Natural killer cell (primary cell): ENCODE results near the gene NAIP. TPM values are rescaled to one million over a fixed set of nuclear protein-coding genes. Genes with fewer than 3 reads are reported as not detected.
A peak's percentile ranks its signal among the peaks of the same experiment; 100 is the strongest.
"Not testable (repeated sequence)": the region's sequence is repeated elsewhere in the genome, so short reads cannot be mapped to it uniquely, and the experiment has no call there.

Source experiments
- ATAC-seq, 3 donors: fragments of 150-1000 bp in 2 of 3; fragments of 200-7000 bp in 1 of 3; cut with Tn5 transposase; 1 replicate in 1 of 3; 2 replicates in 2 of 3; pipeline ENCODE4 v1.10.0; 2021; ENCODE audit warnings: mild to moderate bottlenecking in 2 of 3, moderate library complexity in 2 of 3
- DNase-seq, 2 donors: peaks; one replicate each; pipeline versions ENCODE4 v3.0.0 to v3.0.0-alpha.2; 2013 to 2021; ENCODE audit warnings: mixed read lengths in 1 of 2
- H3K27ac ChIP-seq: one replicate; pipeline ENCODE4 v1.5.1; 2013; ENCODE audit warnings: mild to moderate bottlenecking, low read length
- H3K27me3 ChIP-seq: one replicate; pipeline ENCODE4 v1.6.1; 2013; ENCODE audit warnings: low read length; ENCODE audit not compliant: control insufficient read depth, insufficient read depth
- H3K36me3 ChIP-seq: one replicate; pipeline ENCODE4 v1.6.1; 2013; ENCODE audit warnings: low read length; ENCODE audit not compliant: control insufficient read depth, insufficient read depth
- H3K4me1 ChIP-seq: one replicate; pipeline ENCODE4 v1.6.1; 2013; ENCODE audit warnings: low read length; ENCODE audit not compliant: control insufficient read depth, insufficient read depth
- H3K4me3 ChIP-seq: one replicate; pipeline ENCODE4 v1.5.1; 2013; ENCODE audit warnings: low read length
- H3K9me3 ChIP-seq: one replicate; pipeline ENCODE4 v1.6.1; 2013; ENCODE audit warnings: low read length; ENCODE audit not compliant: control insufficient read depth, insufficient read depth
- H3K27ac Mint-ChIP-seq, 2 donors: one replicate each; pipeline ENCODE4 v1.8.0; 2022; ENCODE audit warnings: mild to moderate bottlenecking in 2 of 2, mixed read lengths in 2 of 2, moderate library complexity in 1 of 2
- H3K27me3 Mint-ChIP-seq, 2 donors: one replicate each; pipeline ENCODE4 v1.8.0; 2022; ENCODE audit warnings: low read depth in 2 of 2, mixed read lengths in 2 of 2
- H3K36me3 Mint-ChIP-seq: one replicate; pipeline ENCODE4 v1.8.0; 2022; ENCODE audit warnings: mixed read lengths
- H3K4me1 Mint-ChIP-seq, 2 donors: one replicate each; pipeline ENCODE4 v1.8.0; 2022; ENCODE audit warnings: mixed read lengths in 2 of 2
- H3K4me3 Mint-ChIP-seq: one replicate; pipeline ENCODE4 v1.8.0; 2022; ENCODE audit warnings: mild to moderate bottlenecking, moderate library complexity, mixed read lengths
- H3K9me3 Mint-ChIP-seq, 2 donors: one replicate each; pipeline ENCODE4 v1.8.0; 2022; ENCODE audit warnings: mixed read lengths in 2 of 2
- WGBS: methylation state at CpG from one replicate; pipeline ENCODE4 v1.1.7; 2013; ENCODE audit warnings: missing lambda C conversion rate; ENCODE audit not compliant: insufficient coverage; 5-methylcytosine and 5-hydroxymethylcytosine counted together
- intact Hi-C: fragments of 100-400 bp; cut with micrococcal nuclease; formaldehyde crosslinking; loops from one replicate; pipeline ENCODE4 v1.14.2; 2022
- total RNA-seq, 4 donors: library from RNA; stranded (reverse); fragments of 120-200 nt in 1 of 4; gene quantifications; one replicate each; pipeline versions ENCODE4 v1.2.3 to v1.2.4, GENCODE V29; 2013 to 2022

NAIP gene
- total RNA-seq, 3 donors from 2014 or later (not counting 1 experiment from before 2014, with no cell fraction given) = 33.5 to 38.8 (median 35.4) TPM

DNA sequence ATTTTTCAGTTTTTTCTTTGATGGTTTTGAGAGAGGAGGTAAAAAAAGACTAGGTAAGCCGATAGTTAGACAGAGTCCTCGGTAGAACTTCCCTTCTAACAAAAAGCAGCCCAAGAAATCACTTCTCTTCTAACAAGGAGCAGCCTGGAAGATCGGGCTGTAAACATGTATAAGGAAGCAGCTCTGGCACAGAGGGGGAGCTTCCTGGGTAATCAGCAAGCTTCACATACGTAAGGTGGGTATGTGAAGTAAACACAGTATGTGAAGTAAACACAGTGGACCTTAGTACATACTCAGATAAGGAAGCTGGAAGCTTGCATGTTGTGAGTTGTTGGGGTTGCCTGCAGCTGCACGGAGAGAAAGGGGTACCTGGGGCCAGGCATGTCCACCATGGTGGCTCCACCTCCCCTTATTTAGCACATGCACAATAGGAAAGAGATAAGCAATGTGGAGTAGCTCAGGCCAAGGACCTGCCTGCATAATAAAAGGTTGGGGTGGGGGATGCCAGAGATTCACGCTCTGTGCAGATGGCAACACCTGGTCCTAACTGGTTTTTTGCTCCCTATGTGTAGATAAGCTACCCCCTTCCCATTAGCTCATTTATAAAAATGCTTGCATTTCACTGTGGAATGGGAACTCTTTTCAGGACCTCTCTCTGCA is 93.3 kb downstream of the NAIP start:
- H3K27ac Mint-ChIP-seq, H3K27me3 Mint-ChIP-seq, H3K4me1 ChIP-seq, H3K4me1 Mint-ChIP-seq, H3K4me3 Mint-ChIP-seq, intact Hi-C loops, H3K9me3 ChIP-seq, H3K27me3 ChIP-seq, DNase-seq, H3K36me3 ChIP-seq, H3K4me3 ChIP-seq, H3K27ac ChIP-seq, H3K9me3 Mint-ChIP-seq, ATAC-seq, H3K36me3 Mint-ChIP-seq: not testable (repeated sequence)
- no CpG with 5 or more reads among the region's 6 CpGs for WGBS

DNA sequence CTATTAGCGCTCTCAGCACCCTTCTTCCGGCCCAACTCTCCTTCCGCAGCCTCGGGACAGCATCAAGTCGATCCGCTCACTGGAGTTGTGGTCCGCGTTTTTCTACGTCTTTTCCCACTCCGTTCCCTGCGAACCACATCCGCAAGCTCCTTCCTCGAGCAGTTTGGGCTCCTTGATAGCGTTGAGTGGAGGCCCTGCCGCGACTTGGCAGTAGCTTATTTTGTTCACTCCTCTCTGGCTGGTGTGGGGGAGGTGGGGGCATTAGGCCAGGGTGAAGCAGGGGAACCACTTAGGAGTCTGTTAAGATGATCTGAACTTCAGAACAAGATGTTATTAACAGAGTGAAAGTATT is 100.0 kb downstream of the NAIP start:
- WGBS = no CpG with 5 or more reads among the region's 16 CpGs
- H3K36me3 Mint-ChIP-seq, H3K9me3 Mint-ChIP-seq, H3K27me3 ChIP-seq, DNase-seq, H3K4me3 Mint-ChIP-seq, H3K4me1 Mint-ChIP-seq, H3K27me3 Mint-ChIP-seq, intact Hi-C loops, H3K36me3 ChIP-seq, H3K27ac ChIP-seq, H3K4me1 ChIP-seq, H3K9me3 ChIP-seq, H3K4me3 ChIP-seq, H3K27ac Mint-ChIP-seq: not testable (repeated sequence)
- ATAC-seq = peak; percentile 41 to 60 (median 53)

Other genes with a start within 250 kb of the NAIP start
- 10 to 100 TPM; 11.8 to 18.2 (median 13.2) TPM for gene SERF1A, start 124.7 kb downstream of the NAIP start, total RNA-seq
- gene SMN1, start 100.3 kb downstream of the NAIP start, total RNA-seq = 10 to 100 TPM; 48.9 to 53.1 (median 51.2) TPM
- gene GTF2H2, start 42.3 kb upstream of the NAIP start, total RNA-seq = 10 to 100 TPM; 11.4 to 19.8 (median 15.8) TPM